M059J (cell line): Measurements from ENCODE around the gene UXS1. TPM values are rescaled to one million over a fixed set of nuclear protein-coding genes. Genes with fewer than 3 reads are reported as not detected.

Experiments
- DNase-seq: peaks from one replicate; pipeline ENCODE4 v3.0.0-alpha.2; 2012; ENCODE audit warnings: low read depth
- total RNA-seq: library from RNA; depleted of rRNA; stranded (reverse); fragments of >200 nt; shearing (Covaris generic); gene quantifications from 2 replicates; pipeline ENCODE4 v1.2.3, GENCODE V29; 2014

UXS1 gene
- total RNA-seq, 1 experiment from 2014 or later: 28.3 TPM

GRCh38 chr2:106054321-106054720 is 139.8 kb downstream of the UXS1 start:
- peak; percentile 18 for DNase-seq

GRCh38 chr2:106053581-106053980 is 140.5 kb downstream of the UXS1 start:
- no peak for DNase-seq

GRCh38 chr2:106053116-106053515 is 141.0 kb downstream of the UXS1 start:
- peak; percentile 68 for DNase-seq

- DNase-seq: no peak
These were observed 149.2 kb downstream of the UXS1 start for GRCh38 chr2:106044859-106045258.

GRCh38 chr2:106044021-106044420 is 150.1 kb downstream of the UXS1 start:
- no peak for DNase-seq
